K562 (cell line): ENCODE results near the gene MTMR10. TPM values are rescaled to one million over a fixed set of nuclear protein-coding genes. Genes with fewer than 3 reads are reported as not detected.

Experiments
- ATAC-seq: fragments of 200-7000 bp; cut with Tn5 transposase; 3 replicates; pipeline ENCODE4 v1.9.1; 2020; ENCODE audit warnings: moderate library complexity
- BruUV-seq: library from RNA; stranded (reverse); fragments of 400-500 nt; replicated peaks from 2 replicates; lab custom pipeline; 2021; lab: Mats Ljungman, UMichigan
- CTCF ChIA-PET: fragments of 300-600 bp; formaldehyde crosslinking; extraction: SDS; loops from one replicate; lab custom pipeline; 2021; ENCODE audit warnings: low intra/inter-chr PET ratio; lab: Yijun Ruan, JAX
- POLR2A ChIA-PET: fragments of 300-600, 350-650 bp; sonication (Branson Sonifier 250); formaldehyde crosslinking; extraction: SDS; loops from one replicate; lab custom pipeline; 2021; ENCODE audit warnings: antibody characterized with exemption, inconsistent platforms; lab: Yijun Ruan, JAX
- DNase-seq, 4 experiments: peaks; one replicate each; pipeline versions ENCODE4 v3.0.0 to v3.0.0-alpha.2; 2011 to 2018; ENCODE audit warnings: low spot score in 3 of 4, mixed read lengths in 3 of 4; ENCODE audit errors: extremely low read depth in 1 of 4
- FAIRE-seq: peaks from 2 replicates; lab custom pipeline; 2011; peaks lifted over from hg19 to GRCh38; lab: Jason Lieb, UNC
- H2AFZ ChIP-seq: 2 replicates; pipeline ENCODE4 v1.6.0; 2011; ENCODE audit warnings: low read depth, low read length, control low read depth, inconsistent platforms
- H3K27ac ChIP-seq: fragments of 200-600 bp; 3 replicates; pipeline ENCODE4 v1.8.0; 2011; ENCODE audit warnings: low read depth, mild to moderate bottlenecking, control low read depth, inconsistent platforms, low read length, moderate library complexity, mixed read lengths; ENCODE audit errors: extremely low read depth
- H3K27me3 ChIP-seq, 2 experiments: fragments of 300-600 bp in 1 of 2; 2 replicates in 1 of 2; 3 replicates in 1 of 2; pipeline versions ENCODE4 v1.6.0 to v1.8.0; 2011; ENCODE audit warnings: inconsistent platforms in 2 of 2, low read length in 2 of 2, mild to moderate bottlenecking in 1 of 2, mixed read lengths in 1 of 2, moderate library complexity in 1 of 2; ENCODE audit not compliant: control insufficient read depth in 2 of 2, insufficient read depth in 2 of 2
- H3K36me3 ChIP-seq: fragments of 300-600 bp; 3 replicates; pipeline ENCODE4 v1.8.0; 2011; ENCODE audit warnings: mild to moderate bottlenecking, low read length, inconsistent platforms; ENCODE audit not compliant: control insufficient read depth, insufficient read depth
- H3K4me1 ChIP-seq, 2 experiments: fragments of 200-600 bp in 1 of 2; replicated peaks in 1 of 2; 2 replicates in 1 of 2; 3 replicates in 1 of 2; pipeline versions ENCODE4 v1.5.1 to v1.8.0; 2011; ENCODE audit warnings: inconsistent platforms in 2 of 2, low read length in 2 of 2, mild to moderate bottlenecking in 1 of 2, mixed read lengths in 1 of 2, moderate library complexity in 1 of 2; ENCODE audit not compliant: control insufficient read depth in 2 of 2, insufficient read depth in 2 of 2
- H3K4me2 ChIP-seq: 2 replicates; pipeline ENCODE4 v1.6.1; 2011; ENCODE audit warnings: low read length, control low read depth, inconsistent platforms, mixed read lengths; ENCODE audit not compliant: insufficient read depth
- H3K4me3 ChIP-seq: fragments of 200-600 bp; sonication (generic), shearing (Covaris generic); 2 replicates; pipeline ENCODE4 v1.5.1; 2016; ENCODE audit warnings: control low read depth, inconsistent platforms
- H3K79me2 ChIP-seq: fragments of 200-600 bp; 3 replicates; pipeline ENCODE4 v1.8.0; 2011; ENCODE audit warnings: low read length, inconsistent platforms; ENCODE audit not compliant: control insufficient read depth, insufficient read depth
- H3K9ac ChIP-seq, 2 experiments: 2 replicates each; pipeline versions ENCODE4 v1.6.0 to v1.6.1; 2011; ENCODE audit warnings: low read depth in 2 of 2, low read length in 2 of 2, control low read depth in 1 of 2, inconsistent platforms in 1 of 2, mild to moderate bottlenecking in 1 of 2, mixed read lengths in 1 of 2; ENCODE audit not compliant: insufficient read depth in 1 of 2
- H3K9me1 ChIP-seq: one replicate; pipeline ENCODE4 v1.6.0; 2011; ENCODE audit warnings: inconsistent platforms, mild to moderate bottlenecking, low read length, moderate library complexity; ENCODE audit not compliant: control insufficient read depth, insufficient read depth
- H3K9me3 ChIP-seq: replicated peaks from 2 replicates; pipeline ENCODE4 v1.5.1; 2011; ENCODE audit warnings: low read depth, low read length, inconsistent platforms; ENCODE audit not compliant: control insufficient read depth, insufficient read depth
- H4K20me1 ChIP-seq: replicated peaks from 2 replicates; pipeline ENCODE4 v1.6.1; 2011; ENCODE audit warnings: low read length, inconsistent platforms, mixed read lengths; ENCODE audit not compliant: control insufficient read depth, insufficient read depth
- CGGBP1 ChIP-seq: fragments of 250-450 bp; sonication (Bioruptor Pico); IDR thresholded peaks from 2 replicates; pipeline ENCODE4 v1.9.0; 2021; ENCODE audit warnings: mild to moderate bottlenecking
- MLX ChIP-seq, 2 experiments: fragments of 450-650 bp in 1 of 2; sonication (generic) in 1 of 2; formaldehyde crosslinking; conservative IDR thresholded peaks; 2 replicates each; pipeline versions ENCODE4 v1.4.0 to v1.8.1; 2020 to 2022; ENCODE audit warnings: mild to moderate bottlenecking in 1 of 2, missing genetic modification reagents in 1 of 2
- NFYB ChIP-seq: IDR thresholded peaks from 2 replicates; pipeline ENCODE4 v1.6.1; 2011; ENCODE audit warnings: mild to moderate bottlenecking, moderate library complexity; ENCODE audit not compliant: insufficient read length; ENCODE audit errors: extremely low read depth
- TAF1 ChIP-seq: IDR thresholded peaks from 2 replicates; pipeline ENCODE4 v1.6.1; 2011; ENCODE audit warnings: mild to moderate bottlenecking, low read length, moderate library complexity; ENCODE audit not compliant: insufficient read depth, control insufficient read depth, severe bottlenecking; ENCODE audit errors: extremely low read depth
- ZNF354B ChIP-seq: fragments of 250-450 bp; sonication (Bioruptor Pico); IDR thresholded peaks from 2 replicates; pipeline ENCODE4 v1.4.0; 2020
- WGBS: fragments of 100-300 bp; shearing (Covaris generic); methylation state at CpG from one replicate; pipeline ENCODE4 v1.1.6; 2016; ENCODE audit warnings: low coverage, mixed read lengths; ENCODE audit not compliant: insufficient coverage; ENCODE audit errors: missing lambda C conversion rate; 5-methylcytosine and 5-hydroxymethylcytosine counted together
- in situ Hi-C: fragments of 300-500 bp; cut with MboI; formaldehyde crosslinking; loops from 4 replicates; pipeline ENCODE4 v1.15.0; 2018; ENCODE audit warnings: inconsistent platforms, mixed read lengths
- intact Hi-C: fragments of 100-400 bp; cut with micrococcal nuclease; formaldehyde crosslinking; loops from 2 replicates; pipeline ENCODE4 v1.14.2; 2022
- polyA plus RNA-seq, 8 experiments: library from polyadenylated mRNA; depleted of rRNA in 4 of 8; stranded (reverse) in 5 of 8; unstranded in 3 of 8; fragments of >200 nt; fragmentation: Nextera tagmentation in 2 of 8; fragmentation: Illumina TruSeq in 1 of 8; extraction: Ambion mirVana in 2 of 8; extraction: Trizol in 1 of 8; gene quantifications; 2 replicates each; pipeline versions ENCODE4 v1.2.1 to v1.2.3, GENCODE V29; 2011 to 2014; ENCODE audit warnings: inconsistent platforms in 1 of 8, missing spikeins in 1 of 8
- total RNA-seq, 7 experiments: library from RNA; depleted of rRNA in 6 of 7; stranded (reverse); fragments of >200 nt in 6 of 7; fragmentation: Illumina TruSeq in 2 of 7; extraction: Trizol in 2 of 7; gene quantifications; 2 replicates each; pipeline versions ENCODE4 v1.2.1 to v1.2.3, GENCODE V29; 2011 to 2021; ENCODE audit warnings: low replicate concordance in 1 of 7

Gene MTMR10
- total and polyA plus RNA-seq, 9 of the 15 experiments (the other 6 are each of a cell fraction or from before 2014, with no cell fraction given): 1.6 to 6.8 (median 4.8) TPM

- WGBS: 1% methylated on average over 10 of the region's 10 CpGs
- Histone ChIP-seq H3K79me2 (no peaks in the 10 kb centered on the region), H3K9me1 (no peaks in the 10 kb centered on the region), H3K9ac (no peak overlapping the region), H3K4me2 (no peak overlapping the region), H3K4me1 (no peaks in the 10 kb centered on the region; a peak in 1 of 5 replicates), H2AFZ (no peak overlapping the region), H3K27ac (no peak overlapping the region), H4K20me1 (no peaks in the 10 kb centered on the region; the same call in 1 of the 2 replicates), H3K4me3 (no peak overlapping the region), H3K9me3 (no peaks in the 10 kb centered on the region), H3K36me3 (no peaks in the 10 kb centered on the region), H3K27me3 (peaks cover 28 to 42% of the 10 kb centered on the region in 2 experiments; a peak in 4 of 5 replicates)
- FAIRE-seq (no peak), ATAC-seq (no peak), DNase-seq (no peak)
- no TSS peak for BruUV-seq
- ChIA-PET CTCF (interaction anchor here (0.6 kb wide), 1 partner anchor 41 kb away, joined by 5 read pairs; no protein-coding TSS in a partner anchor), POLR2A (no interaction called here)
- intact Hi-C loops (no loop called here), in situ Hi-C loops (no loop called here)
- no peak for TF ChIP-seq NFYB
- TF ChIP-seq TAF1: no peak
- TF ChIP-seq CGGBP1 (CRISPR knock-in tag): no peak
- no peak for TF ChIP-seq MLX (CRISPR knock-in tag; conservative IDR thresholded peaks at IDR 0.05)
- TF ChIP-seq ZNF354B (CRISPR knock-in tag): no peak
Observed at GRCh38 chr15:31037731-31038477, 46.5 kb upstream of the MTMR10 start.
